Mesodermal cell (in vitro differentiated cells): ENCODE data around the gene KLHL2.

Source experiments
- H3K27ac ChIP-seq: 2 replicates; pipeline ENCODE4 v1.7.0; 2013; ENCODE audit warnings: mild to moderate bottlenecking, low read depth, low read length, moderate library complexity; ENCODE audit not compliant: severe bottlenecking
- H3K36me3 ChIP-seq: 2 replicates; pipeline ENCODE4 v1.7.1; 2013; ENCODE audit warnings: mild to moderate bottlenecking, low read length, moderate library complexity; ENCODE audit not compliant: control insufficient read depth, insufficient read depth
- H3K4me1 ChIP-seq: one replicate; pipeline ENCODE4 v1.7.1; 2013; ENCODE audit warnings: mild to moderate bottlenecking, low read length; ENCODE audit not compliant: insufficient read depth, control insufficient read depth, poor library complexity, severe bottlenecking
- H3K4me3 ChIP-seq: 2 replicates; pipeline ENCODE4 v1.7.0; 2013; ENCODE audit warnings: low read length, control low read depth, mild to moderate bottlenecking; ENCODE audit not compliant: insufficient read depth, poor library complexity, severe bottlenecking; ENCODE audit errors: extremely low read depth
- H3K9me3 ChIP-seq: 2 replicates; pipeline ENCODE4 v1.7.1; 2013; ENCODE audit warnings: mild to moderate bottlenecking, low read length, moderate library complexity; ENCODE audit not compliant: control insufficient read depth
- WGBS, 2 experiments: methylation state at CpG; one replicate each; pipeline ENCODE4 v1.1.5; 2013; ENCODE audit warnings: missing lambda C conversion rate in 2 of 2; ENCODE audit not compliant: insufficient coverage in 2 of 2; 5-methylcytosine and 5-hydroxymethylcytosine counted together

The KLHL2 gene

GRCh38 chr4:165309456-165309855 lies 102.1 kb downstream of the KLHL2 start:
- Histone ChIP-seq H3K9me3 (no peaks in the 10 kb centered on the region), H3K4me3 (no peak overlapping the region), H3K36me3 (peaks cover 10% of the 10 kb centered on the region), H3K4me1 (no peaks in the 10 kb centered on the region), H3K27ac (no peak overlapping the region)
- WGBS, 2 experiments = 100% methylated on average over 1 of the region's 4 CpGs; no CpG with 5 or more reads in 1 of the 2 experiments

GRCh38 chr4:165312506-165312905 lies 105.1 kb downstream of the KLHL2 start:
- no peaks in the 10 kb centered on the region for H3K4me1 ChIP-seq
- no peak overlapping the region for H3K4me3 ChIP-seq
- peaks cover 13% of the 10 kb centered on the region for H3K36me3 ChIP-seq
- H3K9me3 ChIP-seq = no peaks in the 10 kb centered on the region
- H3K27ac ChIP-seq = no peak overlapping the region
- WGBS, 2 experiments = no CpG with 5 or more reads among the region's 2 CpGs

GRCh38 chr4:165319030-165319429 lies 111.7 kb downstream of the KLHL2 start:
- WGBS, 2 experiments = 87 to 100% methylated on average over 1 to 4 of the region's 5 CpGs
- no peaks in the 10 kb centered on the region for H3K4me1 ChIP-seq

GRCh38 chr4:165319509-165319908 lies 112.1 kb downstream of the KLHL2 start:
- WGBS, 2 experiments = 92% methylated on average over 3 to 4 of the region's 5 CpGs
- H3K9me3 ChIP-seq = peaks cover 1% of the 10 kb centered on the region
- H3K4me3 ChIP-seq = no peak overlapping the region
- peaks cover 9% of the 10 kb centered on the region for H3K36me3 ChIP-seq
- no peaks in the 10 kb centered on the region for H3K4me1 ChIP-seq
- no peak overlapping the region for H3K27ac ChIP-seq

More at GRCh38 chr4:165319030-165319429, 111.7 kb downstream of the KLHL2 start:
- Histone ChIP-seq H3K36me3 (peaks cover 4% of the 10 kb centered on the region), H3K9me3 (no peaks in the 10 kb centered on the region), H3K4me3 (no peak overlapping the region), H3K27ac (no peak overlapping the region)

GRCh38 chr4:165324236-165324917 lies 117.0 kb downstream of the KLHL2 start:
- Histone ChIP-seq H3K36me3 (peaks cover 15% of the 10 kb centered on the region), H3K9me3 (peaks cover 14% of the 10 kb centered on the region), H3K4me3 (no peak overlapping the region), H3K4me1 (no peaks in the 10 kb centered on the region), H3K27ac (no peak overlapping the region)
- 88 to 90% methylated on average over 4 to 5 of the region's 7 CpGs for WGBS, 2 experiments

- 100% methylated on average over 2 of the region's 3 CpGs; no CpG with 5 or more reads in 1 of the 2 experiments for WGBS, 2 experiments
- H3K36me3 ChIP-seq = peaks cover 20% of the 10 kb centered on the region
- no peaks in the 10 kb centered on the region for H3K4me1 ChIP-seq
- no peak overlapping the region for H3K27ac ChIP-seq
- peaks cover 14% of the 10 kb centered on the region for H3K9me3 ChIP-seq
- H3K4me3 ChIP-seq = no peak overlapping the region
Measured at GRCh38 chr4:165324918-165325304, 117.5 kb downstream of the KLHL2 start.

GRCh38 chr4:165325732-165326512 lies 118.6 kb downstream of the KLHL2 start:
- 63 to 71% methylated on average over 6 to 8 of the region's 8 CpGs for WGBS, 2 experiments
- Histone ChIP-seq H3K4me1 (peaks cover 4% of the 10 kb centered on the region), H3K4me3 (peak overlapping the region; percentile 69), H3K36me3 (peaks cover 31% of the 10 kb centered on the region), H3K27ac (peak overlapping the region; percentile 83), H3K9me3 (peaks cover 14% of the 10 kb centered on the region)

- WGBS, 2 experiments = 0% methylated on average over 5 to 7 of the region's 14 CpGs
- peaks cover 39% of the 10 kb centered on the region for H3K36me3 ChIP-seq
- H3K4me3 ChIP-seq = peak overlapping the region; percentile 69
- H3K9me3 ChIP-seq = peaks cover 14% of the 10 kb centered on the region
- peak overlapping the region; percentile 83 for H3K27ac ChIP-seq
- H3K4me1 ChIP-seq = peaks cover 4% of the 10 kb centered on the region
Measured at GRCh38 chr4:165326831-165327210, 119.5 kb downstream of the KLHL2 start.

GRCh38 chr4:165327211-165328100 lies 120.1 kb downstream of the KLHL2 start, which contains the start of gene MSMO1:
Gene MSMO1, plus strand, starts transcription at chr4:165327669. Its CDS starts 5,702 bp downstream, at chr4:165333371.
- Histone ChIP-seq H3K36me3 (peaks cover 45% of the 10 kb centered on the region), H3K4me3 (peak within 1 kb of the TSS; percentile 69), H3K27ac (peak within 1 kb of the TSS; percentile 83), H3K4me1 (peaks cover 4% of the 10 kb centered on the region), H3K9me3 (peaks cover 14% of the 10 kb centered on the region)
- 0% methylated on average over 74 to 76 of the region's 76 CpGs for WGBS, 2 experiments

- H3K9me3 ChIP-seq = peaks cover 14% of the 10 kb centered on the region
- peak overlapping the region; percentile 65 for H3K27ac ChIP-seq
- WGBS, 2 experiments = 0 to 1% methylated on average over 7 of the region's 7 CpGs
- H3K36me3 ChIP-seq = peaks cover 45% of the 10 kb centered on the region
- peaks cover 4% of the 10 kb centered on the region for H3K4me1 ChIP-seq
- peak overlapping the region; percentile 69 for H3K4me3 ChIP-seq
Measured at GRCh38 chr4:165328101-165328425, 120.7 kb downstream of the KLHL2 start.
